ENCODE data around the gene CES3.

CES3 gene

DNA sequence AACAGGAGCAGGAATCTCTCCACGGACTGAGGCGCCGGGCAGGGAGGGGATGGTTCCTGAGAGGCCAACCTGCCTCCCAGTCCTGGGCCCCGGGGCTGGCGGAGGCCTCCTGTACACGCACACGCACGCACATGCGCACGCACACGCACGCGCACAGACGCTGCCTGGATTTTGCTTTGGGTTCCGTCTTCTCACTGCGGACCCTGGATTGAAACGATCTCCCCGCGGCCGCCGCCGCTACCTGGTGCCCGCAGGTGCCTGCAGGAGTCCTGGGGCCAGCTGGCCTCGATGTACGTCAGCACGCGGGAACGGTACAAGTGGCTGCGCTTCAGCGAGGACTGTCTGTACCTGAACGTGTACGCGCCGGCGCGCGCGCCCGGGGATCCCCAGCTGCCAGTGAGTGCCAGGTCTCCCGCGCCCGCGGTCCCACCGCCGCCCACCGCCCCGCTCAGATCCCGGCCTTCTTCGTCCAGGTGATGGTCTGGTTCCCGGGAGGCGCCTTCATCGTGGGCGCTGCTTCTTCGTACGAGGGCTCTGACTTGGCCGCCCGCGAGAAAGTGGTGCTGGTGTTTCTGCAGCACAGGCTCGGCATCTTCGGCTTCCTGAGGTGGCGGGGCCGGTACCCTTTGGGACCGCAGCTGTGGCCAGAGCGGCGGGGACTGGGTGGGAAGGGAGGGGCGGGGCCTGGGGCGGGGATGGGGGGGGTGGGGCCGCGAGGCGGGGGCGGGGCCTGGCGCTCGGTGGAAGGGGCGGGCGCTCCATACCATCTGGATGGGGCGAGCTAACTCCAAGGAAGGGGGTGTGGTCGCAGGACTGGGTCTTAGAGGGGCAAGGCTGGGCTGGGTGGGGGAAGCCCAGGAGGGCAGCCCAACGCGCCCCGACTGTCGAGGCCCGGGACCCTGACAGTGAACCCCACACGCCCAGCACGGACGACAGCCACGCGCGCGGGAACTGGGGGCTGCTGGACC lies 39.6 kb downstream of the CES3 start:
- peak; percentile 13 for DNase-seq (ENCODE audit: low read depth, low spot score)
- in situ Hi-C loops (cut with HindIII; ENCODE audit: low sequenced_read_pairs), result no loop called here

DNA sequence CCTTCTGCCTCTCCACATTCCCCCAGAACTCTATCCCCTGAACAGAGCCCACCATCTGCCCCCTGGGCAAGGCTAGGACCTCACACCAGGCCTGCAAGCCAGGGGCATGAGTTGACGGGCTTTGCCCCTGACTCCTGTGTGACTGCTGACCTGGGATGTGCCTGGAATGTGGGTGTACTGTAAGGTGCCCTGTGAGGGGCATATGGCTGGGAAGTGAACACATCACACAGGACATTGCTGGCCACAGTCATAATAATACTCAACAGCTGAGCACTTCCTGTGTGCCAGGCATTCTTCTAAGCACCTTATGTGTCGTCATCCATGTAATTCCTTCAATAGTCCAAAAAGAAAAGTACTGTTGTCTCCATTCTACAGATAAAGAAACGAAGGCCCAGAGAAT lies 40.7 kb downstream of the CES3 start:
- TF ChIP-seq, protein P1, sequence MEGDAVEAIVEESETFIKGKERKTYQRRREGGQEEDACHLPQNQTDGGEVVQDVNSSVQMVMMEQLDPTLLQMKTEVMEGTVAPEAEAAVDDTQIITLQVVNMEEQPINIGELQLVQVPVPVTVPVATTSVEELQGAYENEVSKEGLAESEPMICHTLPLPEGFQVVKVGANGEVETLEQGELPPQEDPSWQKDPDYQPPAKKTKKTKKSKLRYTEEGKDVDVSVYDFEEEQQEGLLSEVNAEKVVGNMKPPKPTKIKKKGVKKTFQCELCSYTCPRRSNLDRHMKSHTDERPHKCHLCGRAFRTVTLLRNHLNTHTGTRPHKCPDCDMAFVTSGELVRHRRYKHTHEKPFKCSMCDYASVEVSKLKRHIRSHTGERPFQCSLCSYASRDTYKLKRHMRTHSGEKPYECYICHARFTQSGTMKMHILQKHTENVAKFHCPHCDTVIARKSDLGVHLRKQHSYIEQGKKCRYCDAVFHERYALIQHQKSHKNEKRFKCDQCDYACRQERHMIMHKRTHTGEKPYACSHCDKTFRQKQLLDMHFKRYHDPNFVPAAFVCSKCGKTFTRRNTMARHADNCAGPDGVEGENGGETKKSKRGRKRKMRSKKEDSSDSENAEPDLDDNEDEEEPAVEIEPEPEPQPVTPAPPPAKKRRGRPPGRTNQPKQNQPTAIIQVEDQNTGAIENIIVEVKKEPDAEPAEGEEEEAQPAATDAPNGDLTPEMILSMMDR (IDR thresholded peaks at IDR 0.05; ENCODE audit: low read depth, low read length), result no peak
- in situ Hi-C loops (cut with HindIII; ENCODE audit: low sequenced_read_pairs), result no loop called here
- H3K4me3 ChIP-seq (ENCODE audit: low read depth, low read length), result no peak overlapping the region
- DNase-seq (ENCODE audit: low read depth, low spot score), result no peak

More for the DNA sequence above, 39.6 kb downstream of the CES3 start:
- TF ChIP-seq, protein P1 (IDR thresholded peaks at IDR 0.05; ENCODE audit: low read depth, low read length), result no peak
- H3K4me3 ChIP-seq (ENCODE audit: low read depth, low read length), result peak overlapping the region; percentile 48

DNA sequence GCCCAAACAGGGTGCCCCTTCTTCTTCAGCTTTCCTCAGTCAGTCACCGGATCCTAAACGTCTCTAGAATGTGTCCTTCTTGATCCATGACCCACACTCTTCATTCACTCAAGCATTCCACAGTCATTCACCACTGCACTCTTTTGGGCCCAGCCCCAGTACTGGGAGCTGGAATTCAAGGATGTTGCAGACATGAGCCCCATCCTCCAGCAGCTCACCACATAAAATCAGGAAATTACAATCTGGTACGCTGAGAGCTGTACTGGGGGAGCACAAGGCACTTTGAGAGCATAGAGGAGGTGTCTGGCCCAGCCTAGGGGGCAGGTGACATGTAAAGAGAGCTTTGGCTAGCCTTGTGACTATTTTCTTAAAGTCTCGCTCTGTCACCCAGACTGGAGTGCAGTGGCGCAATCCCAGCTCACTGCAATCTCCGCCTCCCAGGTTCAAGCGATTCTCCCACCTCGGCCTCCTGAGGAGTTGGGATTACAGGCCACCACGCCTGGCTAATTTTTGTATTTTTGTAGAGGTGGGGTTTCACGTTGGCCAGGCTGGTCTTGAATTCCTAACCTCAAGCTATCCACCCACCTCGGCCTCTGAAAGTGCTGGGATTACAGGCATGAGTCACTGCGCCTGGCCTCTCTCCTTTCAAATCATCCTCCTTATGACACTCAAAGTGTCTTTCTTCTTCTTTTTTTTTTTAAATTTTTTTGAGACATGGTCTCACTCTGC lies 46.0 kb downstream of the CES3 start:
- TF ChIP-seq, protein P1 (IDR thresholded peaks at IDR 0.05; ENCODE audit: low read depth, low read length), result no peak
- no peak for DNase-seq (ENCODE audit: low read depth, low spot score)
- no peak overlapping the region for H3K4me3 ChIP-seq (ENCODE audit: low read depth, low read length)
- in situ Hi-C loops (cut with HindIII; ENCODE audit: low sequenced_read_pairs), result no loop called here

DNA sequence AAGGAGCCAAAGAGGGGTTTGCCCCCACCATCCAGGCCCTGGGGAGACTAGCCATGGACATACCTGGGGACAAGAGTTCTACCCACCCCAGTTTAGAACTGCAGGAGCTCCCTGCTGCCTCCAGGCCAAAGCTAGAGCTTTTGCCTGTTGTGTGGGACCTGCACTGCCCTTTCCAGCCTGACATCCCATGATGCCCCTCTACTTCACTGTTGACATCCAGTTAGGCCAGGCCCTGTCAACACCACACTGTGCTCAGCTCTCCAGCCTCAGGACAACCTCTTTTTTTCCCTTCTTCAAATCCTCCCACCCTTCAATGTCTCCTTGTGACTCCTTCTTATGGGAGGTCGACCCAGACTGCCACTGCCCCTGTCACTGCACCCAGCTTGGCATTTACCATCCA lies 48.1 kb downstream of the CES3 start:
- TF ChIP-seq, protein P1 (IDR thresholded peaks at IDR 0.05; ENCODE audit: low read depth, low read length), result no peak
- in situ Hi-C loops (cut with HindIII; ENCODE audit: low sequenced_read_pairs), result no loop called here
- no peak for DNase-seq (ENCODE audit: low read depth, low spot score)
- no peak overlapping the region for H3K4me3 ChIP-seq (ENCODE audit: low read depth, low read length)

DNA sequence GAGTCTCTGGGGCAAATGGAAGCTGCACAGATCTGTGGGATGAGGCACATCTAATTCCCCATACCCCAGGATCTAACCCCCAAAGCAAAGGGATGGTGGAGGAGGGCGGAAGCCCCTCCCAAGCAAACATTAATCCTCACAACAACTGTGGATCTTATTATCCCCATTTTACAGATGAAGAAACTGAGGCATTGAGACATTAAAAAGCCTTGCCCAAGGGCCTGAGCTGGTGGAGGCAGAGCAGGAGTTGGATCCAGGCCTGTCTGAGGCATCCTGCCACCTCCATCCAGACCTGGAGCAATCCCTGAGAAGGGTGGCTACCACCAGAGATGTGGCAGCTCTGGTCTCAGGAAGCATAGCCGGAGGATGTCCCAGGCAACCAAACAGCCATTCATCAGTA lies 50.2 kb downstream of the CES3 start:
- TF ChIP-seq, protein P1 (IDR thresholded peaks at IDR 0.05; ENCODE audit: low read depth, low read length), result no peak
- in situ Hi-C loops (cut with HindIII; ENCODE audit: low sequenced_read_pairs), result no loop called here
- no peak for DNase-seq (ENCODE audit: low read depth, low spot score)
- H3K4me3 ChIP-seq (ENCODE audit: low read depth, low read length), result no peak overlapping the region

DNA sequence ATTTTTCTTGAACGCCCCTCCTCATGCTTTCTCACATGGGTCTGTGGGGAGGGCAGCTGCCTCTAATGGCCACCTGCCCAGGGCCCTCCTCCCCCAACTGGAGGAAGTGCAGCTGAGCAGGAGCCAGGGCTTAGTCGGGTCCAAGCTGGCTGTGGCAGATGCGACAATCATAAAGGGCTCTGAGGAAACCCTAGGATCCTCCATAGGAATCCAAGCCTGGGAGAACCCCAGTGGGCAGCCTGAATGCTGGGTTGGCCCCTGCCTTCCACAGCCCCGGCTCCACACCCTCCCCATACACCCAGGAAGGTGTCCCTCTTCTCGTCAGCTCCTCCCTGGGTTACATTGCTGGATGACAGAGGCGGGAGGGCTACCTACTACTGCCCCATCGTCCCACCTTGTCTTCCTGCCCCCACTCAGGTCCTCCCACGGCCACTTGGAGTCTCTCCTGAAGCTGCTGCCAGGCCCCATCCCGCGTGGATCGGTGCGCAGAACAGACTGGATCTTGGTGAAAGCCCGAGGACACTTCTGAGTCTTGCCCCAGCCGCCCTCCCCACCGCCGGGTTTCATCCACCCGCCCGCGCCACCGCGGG lies 52.3 kb downstream of the CES3 start:
- peak overlapping the region; percentile 25 for H3K4me3 ChIP-seq (ENCODE audit: low read depth, low read length)
- in situ Hi-C loops (cut with HindIII; ENCODE audit: low sequenced_read_pairs), result no loop called here
- DNase-seq (ENCODE audit: low read depth, low spot score), result no peak
- TF ChIP-seq, protein P1 (IDR thresholded peaks at IDR 0.05; ENCODE audit: low read depth, low read length), result no peak

All from astrocyte of the spinal cord (primary cell).